Neuronal stem cell (in vitro differentiated cells): Measurements from ENCODE around the gene TNFRSF25.

Experiments used
- DNase-seq: peaks from one replicate; pipeline ENCODE4 v3.0.0-alpha.2; 2013; ENCODE audit warnings: low spot score
- H2AFZ ChIP-seq: one replicate; pipeline ENCODE4 v1.6.1; 2013; ENCODE audit warnings: mild to moderate bottlenecking, low read length, inconsistent platforms
- H2AK5ac ChIP-seq: 2 replicates; pipeline ENCODE4 v1.6.1; 2013; ENCODE audit warnings: low read depth, mild to moderate bottlenecking, inconsistent platforms, low read length, moderate library complexity, mixed read lengths
- H2BK120ac ChIP-seq: 2 replicates; pipeline ENCODE4 v1.6.1; 2013; ENCODE audit warnings: low read depth, mild to moderate bottlenecking, inconsistent platforms, low read length, moderate library complexity, mixed read lengths
- H2BK12ac ChIP-seq: one replicate; pipeline ENCODE4 v1.6.1; 2013; ENCODE audit warnings: low read length, inconsistent platforms
- H2BK15ac ChIP-seq: 2 replicates; pipeline ENCODE4 v1.6.1; 2013; ENCODE audit warnings: mild to moderate bottlenecking, low read length, inconsistent platforms, mixed read lengths
- H2BK5ac ChIP-seq: one replicate; pipeline ENCODE4 v1.6.1; 2013; ENCODE audit warnings: inconsistent platforms, mild to moderate bottlenecking, low read length, moderate library complexity
- H3K14ac ChIP-seq: one replicate; pipeline ENCODE4 v1.6.1; 2013; ENCODE audit warnings: low read length, inconsistent platforms
- H3K18ac ChIP-seq: 2 replicates; pipeline ENCODE4 v1.6.1; 2013; ENCODE audit warnings: low read length, inconsistent platforms
- H3K23ac ChIP-seq: 2 replicates; pipeline ENCODE4 v1.6.1; 2013; ENCODE audit warnings: low read depth, mild to moderate bottlenecking, mixed read lengths, low read length, inconsistent platforms; ENCODE audit not compliant: poor library complexity
- H3K27ac ChIP-seq: replicated peaks from 3 replicates; pipeline ENCODE4 v1.5.1; 2013; ENCODE audit warnings: low read length, inconsistent platforms
- H3K27me3 ChIP-seq, 3 experiments: 2 replicates each; pipeline ENCODE4 v1.6.1; 2013; ENCODE audit warnings: low read length in 3 of 3, mild to moderate bottlenecking in 2 of 3, inconsistent platforms in 1 of 3, low read depth in 1 of 3, mixed read lengths in 1 of 3, moderate library complexity in 1 of 3; ENCODE audit not compliant: control insufficient read depth in 3 of 3, insufficient read depth in 3 of 3
- H3K36me3 ChIP-seq, 2 donors: replicated peaks in 1 of 2; 2 replicates each; pipeline ENCODE4 v1.6.1; 2013; ENCODE audit warnings: low read length in 2 of 2; ENCODE audit not compliant: control insufficient read depth in 2 of 2, insufficient read depth in 2 of 2
- H3K4ac ChIP-seq: 2 replicates; pipeline ENCODE4 v1.6.1; 2013; ENCODE audit warnings: inconsistent platforms, mild to moderate bottlenecking, low read length, moderate library complexity
- H3K4me1 ChIP-seq, 2 donors: 1 replicate in 1 of 2; 2 replicates in 1 of 2; pipeline ENCODE4 v1.6.1; 2013; ENCODE audit warnings: low read length in 2 of 2, low read depth in 1 of 2; ENCODE audit not compliant: control insufficient read depth in 2 of 2, insufficient read depth in 1 of 2
- H3K4me2 ChIP-seq: one replicate; pipeline ENCODE4 v1.6.1; 2013; ENCODE audit warnings: mild to moderate bottlenecking, low read length, inconsistent platforms; ENCODE audit not compliant: insufficient read depth, poor library complexity, severe bottlenecking
- H3K4me3 ChIP-seq, 2 donors: 2 replicates each; pipeline ENCODE4 v1.5.1; 2013; ENCODE audit warnings: low read length in 2 of 2, mild to moderate bottlenecking in 2 of 2, inconsistent platforms in 1 of 2, moderate library complexity in 1 of 2
- H3K79me1 ChIP-seq: one replicate; pipeline ENCODE4 v1.6.1; 2013; ENCODE audit warnings: low read depth, mild to moderate bottlenecking, inconsistent platforms, low read length, moderate library complexity
- H3K9ac ChIP-seq: one replicate; pipeline ENCODE4 v1.6.1; 2013; ENCODE audit warnings: mild to moderate bottlenecking, low read depth, low read length, inconsistent platforms; ENCODE audit not compliant: poor library complexity
- H3K9me3 ChIP-seq, 2 donors: replicated peaks in 1 of 2; 2 replicates each; pipeline versions ENCODE3 to v1.6.1; 2013; ENCODE audit warnings: low read length in 2 of 2, mild to moderate bottlenecking in 2 of 2, inconsistent platforms in 1 of 2, low read depth in 1 of 2, mixed read lengths in 1 of 2, moderate library complexity in 1 of 2; ENCODE audit not compliant: control insufficient read depth in 2 of 2, insufficient read depth in 1 of 2
- H4K8ac ChIP-seq: one replicate; pipeline ENCODE4 v1.6.1; 2013; ENCODE audit warnings: low read depth, mild to moderate bottlenecking, inconsistent platforms, low read length, moderate library complexity
- H4K91ac ChIP-seq: one replicate; pipeline ENCODE4 v1.6.1; 2013; ENCODE audit warnings: low read length, low read depth, mild to moderate bottlenecking, inconsistent platforms; ENCODE audit not compliant: poor library complexity
- WGBS, 2 donors: extraction: QIAGEN DNeasy Blood & Tissue Kit; methylation state at CpG; one replicate each; pipeline ENCODE4 v1.1.7; 2013; ENCODE audit warnings: missing lambda C conversion rate in 2 of 2, mixed read lengths in 1 of 2; ENCODE audit not compliant: insufficient read length in 2 of 2, insufficient replicate concordance in 1 of 2; ENCODE audit errors: extremely low coverage in 2 of 2; 5-methylcytosine and 5-hydroxymethylcytosine counted together

TNFRSF25 gene

DNA sequence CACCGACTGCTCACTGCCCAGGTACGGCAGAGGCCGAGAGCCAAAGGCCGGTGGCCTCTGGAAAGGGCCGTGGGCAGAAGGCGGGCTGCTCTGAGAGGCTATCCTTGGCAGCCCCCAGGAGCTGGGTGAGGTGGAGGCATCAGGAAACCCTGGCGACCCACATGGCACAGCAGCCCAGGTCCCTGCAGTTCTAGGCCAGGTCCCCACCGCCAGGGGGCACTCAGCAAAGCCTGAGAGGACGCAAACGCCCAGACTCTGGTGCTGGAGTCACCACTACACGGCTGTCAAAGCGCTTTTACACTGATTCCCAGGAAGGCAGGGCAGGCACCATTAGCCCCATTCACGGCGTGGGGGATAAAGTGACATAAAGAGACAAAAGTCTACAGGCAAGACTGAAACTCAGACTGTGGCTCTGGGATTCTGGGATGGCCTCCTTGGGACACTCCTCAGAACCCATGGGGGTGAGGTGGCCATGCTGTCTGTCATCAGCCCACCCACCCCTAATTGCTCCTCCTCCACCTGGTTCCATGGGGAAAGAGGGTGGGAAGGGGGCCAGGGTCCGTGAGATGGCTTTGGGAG lies 20.5 kb upstream of the TNFRSF25 start:
- no peak overlapping the region for H3K9ac ChIP-seq

DNA sequence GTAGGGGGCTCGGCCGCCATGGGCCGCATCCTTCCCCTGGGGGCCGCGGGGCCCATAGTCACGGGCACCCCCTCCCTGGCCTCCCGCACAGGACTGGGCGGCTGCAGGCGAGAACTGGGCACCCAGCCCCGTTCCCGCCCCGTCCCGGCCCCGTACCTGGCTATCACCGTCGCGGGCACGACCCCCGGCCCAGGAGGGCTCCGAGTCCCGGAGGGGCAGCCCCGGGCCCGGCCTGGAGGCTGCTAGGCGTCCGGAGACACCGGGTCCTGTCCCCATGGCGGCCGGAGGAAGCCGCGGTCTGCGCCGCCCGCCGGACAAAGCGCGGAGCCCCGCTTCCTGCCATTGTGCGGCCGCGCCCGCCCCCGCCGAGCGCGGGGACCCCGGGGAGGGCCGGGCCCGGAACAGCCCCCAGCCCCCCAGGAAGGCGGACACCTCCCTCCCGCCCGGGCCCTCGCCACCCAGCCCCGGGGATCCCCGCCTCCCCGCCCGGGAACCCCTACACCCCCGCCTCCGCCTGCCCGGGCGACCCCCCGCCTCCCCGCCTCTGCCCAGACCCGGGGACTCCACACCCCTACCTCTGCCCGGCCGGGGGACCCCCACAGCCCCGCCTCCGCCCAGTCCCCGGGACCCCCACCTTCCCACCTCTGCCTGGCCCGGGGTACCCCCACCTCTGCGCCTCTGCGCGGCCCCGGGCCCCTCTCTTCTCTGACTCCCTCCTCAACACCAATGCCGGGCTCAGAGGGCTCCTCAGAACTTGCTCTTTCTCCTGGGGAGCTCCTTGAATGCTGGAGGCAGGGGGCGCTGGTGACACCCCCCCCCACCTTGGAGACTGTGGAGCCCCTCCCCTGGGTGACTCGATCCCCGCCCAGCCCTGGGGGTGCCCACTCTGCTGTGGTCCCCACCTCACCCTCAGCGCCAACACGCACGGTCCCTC lies 19.5 kb upstream of the TNFRSF25 start:
- H3K4me2 ChIP-seq = peak overlapping the region; percentile 95
- peak overlapping the region; percentile 88 for H2AK5ac ChIP-seq
- peak overlapping the region; percentile 67 for H2BK12ac ChIP-seq
- H4K91ac ChIP-seq = peak overlapping the region; percentile 100
- H3K4ac ChIP-seq = peak overlapping the region; percentile 41
- no peaks in the 10 kb centered on the region for H3K9me3 ChIP-seq
- H3K18ac ChIP-seq = peak overlapping the region; percentile 99
- H2BK15ac ChIP-seq = peak overlapping the region; percentile 100
- H3K27ac ChIP-seq = no peak overlapping the region
- H2BK120ac ChIP-seq = peak overlapping the region; percentile 83
- H3K4me1 ChIP-seq = peaks cover 13 to 22% of the 10 kb centered on the region in 2 donors
- H3K36me3 ChIP-seq = peaks cover 0 to 6% of the 10 kb centered on the region in 2 donors
- peak overlapping the region; percentile 75 for H3K23ac ChIP-seq
- H2AFZ ChIP-seq = peak overlapping the region; percentile 93
- H3K14ac ChIP-seq = peak overlapping the region; percentile 86
- peak overlapping the region; percentile 94 for H2BK5ac ChIP-seq
- H3K4me3 ChIP-seq = peak overlapping the region; percentile 62 to 89
- H3K9ac ChIP-seq = peak overlapping the region; percentile 95
- no peak for DNase-seq
- no peak overlapping the region for H4K8ac ChIP-seq
- no CpG with 5 or more reads among the region's 80 CpGs for WGBS, 2 donors
- H3K79me1 ChIP-seq = peaks cover 2% of the 10 kb centered on the region
- H3K27me3 ChIP-seq = no peaks in the 10 kb centered on the region

More for the DNA sequence above, 20.5 kb upstream of the TNFRSF25 start:
- peak overlapping the region; percentile 68 for H2BK15ac ChIP-seq
- H3K36me3 ChIP-seq = peaks cover 0 to 6% of the 10 kb centered on the region in 2 donors
- peak overlapping the region; percentile 64 for H3K14ac ChIP-seq
- H2BK5ac ChIP-seq = no peak overlapping the region
- H3K4me2 ChIP-seq = peak overlapping the region; percentile 95
- H3K9me3 ChIP-seq = no peaks in the 10 kb centered on the region
- peak overlapping the region; percentile 93 for H2AFZ ChIP-seq
- peak; percentile 88 for DNase-seq
- no peak overlapping the region for H3K23ac ChIP-seq
- peak overlapping the region; percentile 62 to 71 for H3K4me3 ChIP-seq
- peak overlapping the region; percentile 93 for H3K18ac ChIP-seq
- H4K8ac ChIP-seq = no peak overlapping the region
- peaks cover 2% of the 10 kb centered on the region for H3K79me1 ChIP-seq
- H3K4me1 ChIP-seq = peaks cover 15 to 22% of the 10 kb centered on the region in 2 donors
- no CpG with 5 or more reads among the region's 15 CpGs for WGBS, 2 donors
- no peak overlapping the region for H3K27ac ChIP-seq
- peak overlapping the region; percentile 83 for H2BK120ac ChIP-seq
- no peak overlapping the region for H2BK12ac ChIP-seq
- H3K27me3 ChIP-seq = no peaks in the 10 kb centered on the region
- no peak overlapping the region for H3K4ac ChIP-seq
- H2AK5ac ChIP-seq = peak overlapping the region; percentile 88
- H4K91ac ChIP-seq = no peak overlapping the region

DNA sequence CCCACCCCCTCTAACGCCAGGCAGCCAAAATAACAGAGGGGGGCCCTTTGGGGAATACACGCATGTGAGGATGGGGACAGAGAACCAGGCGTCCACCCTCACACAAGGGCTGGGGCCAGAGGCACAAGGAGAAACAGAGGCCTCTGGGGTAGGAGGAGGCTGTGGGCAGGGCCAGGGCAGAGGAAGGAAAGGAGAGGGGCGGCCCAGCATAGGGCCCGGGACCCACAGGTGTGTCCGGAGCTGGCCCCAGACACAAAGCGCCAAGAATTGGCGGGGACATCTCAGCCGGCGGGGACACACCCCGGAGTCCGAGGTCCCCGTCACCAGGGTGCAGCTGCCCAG lies 18.8 kb upstream of the TNFRSF25 start:
- no peak overlapping the region for H3K27ac ChIP-seq
- H3K14ac ChIP-seq = peak overlapping the region; percentile 86
- H3K79me1 ChIP-seq = peaks cover 2% of the 10 kb centered on the region
- H3K9me3 ChIP-seq = no peaks in the 10 kb centered on the region
- no CpG with 5 or more reads among the region's 13 CpGs for WGBS, 2 donors
- H3K23ac ChIP-seq = peak overlapping the region; percentile 67
- no peak for DNase-seq
- peaks cover 12 to 19% of the 10 kb centered on the region in 2 donors for H3K4me1 ChIP-seq
- no peaks in the 10 kb centered on the region for H3K27me3 ChIP-seq
- H3K4me3 ChIP-seq = peak overlapping the region; percentile 62 to 89
- H2BK5ac ChIP-seq = peak overlapping the region; percentile 94
- peak overlapping the region; percentile 95 for H3K4me2 ChIP-seq
- peak overlapping the region; percentile 100 for H4K91ac ChIP-seq
- peak overlapping the region; percentile 83 for H2BK120ac ChIP-seq
- H3K18ac ChIP-seq = peak overlapping the region; percentile 99
- peak overlapping the region; percentile 88 for H2AK5ac ChIP-seq
- peak overlapping the region; percentile 67 for H2BK12ac ChIP-seq
- H3K36me3 ChIP-seq = peaks cover 0 to 6% of the 10 kb centered on the region in 2 donors
- H2BK15ac ChIP-seq = peak overlapping the region; percentile 100
- peak overlapping the region; percentile 41 for H3K4ac ChIP-seq
- peak overlapping the region; percentile 93 for H2AFZ ChIP-seq
- peak overlapping the region; percentile 95 for H3K9ac ChIP-seq
- no peak overlapping the region for H4K8ac ChIP-seq

DNA sequence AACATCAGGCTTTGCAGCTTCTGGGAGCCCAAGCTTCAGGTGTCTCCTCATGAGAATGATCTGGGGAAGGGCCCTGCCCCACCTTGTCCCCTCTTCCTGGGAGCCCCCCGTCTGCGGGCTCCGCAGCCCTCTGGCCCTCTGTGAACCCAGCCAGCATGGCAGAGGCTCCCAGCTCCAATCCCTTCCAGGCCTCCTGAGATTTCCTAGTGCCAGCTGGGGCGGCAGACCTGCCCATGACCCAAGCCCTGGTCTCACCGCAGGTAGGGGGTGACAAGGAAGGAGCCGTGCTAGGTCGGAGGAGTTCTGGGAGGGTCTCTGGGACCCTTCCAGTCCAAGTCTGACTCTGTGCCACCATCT lies 17.8 kb upstream of the TNFRSF25 start:
- H3K18ac ChIP-seq = no peak overlapping the region

More for the DNA sequence above, 17.8 kb upstream of the TNFRSF25 start:
- no peak for DNase-seq
- H3K9me3 ChIP-seq = no peaks in the 10 kb centered on the region
- H3K4me2 ChIP-seq = no peak overlapping the region
- H3K14ac ChIP-seq = no peak overlapping the region
- no peak overlapping the region for H2BK12ac ChIP-seq
- H2AK5ac ChIP-seq = peak overlapping the region; percentile 88
- no CpG with 5 or more reads among the region's 7 CpGs for WGBS, 2 donors
- H4K91ac ChIP-seq = no peak overlapping the region
- no peak overlapping the region for H3K27ac ChIP-seq
- no peak overlapping the region for H3K9ac ChIP-seq
- H2AFZ ChIP-seq = no peak overlapping the region
- H3K23ac ChIP-seq = peak overlapping the region; percentile 75
- H3K4ac ChIP-seq = no peak overlapping the region
- H3K36me3 ChIP-seq = peaks cover 0 to 6% of the 10 kb centered on the region in 2 donors
- peaks cover 12 to 15% of the 10 kb centered on the region in 2 donors for H3K4me1 ChIP-seq
- no peak overlapping the region for H2BK15ac ChIP-seq
- peaks cover 2% of the 10 kb centered on the region for H3K79me1 ChIP-seq
- no peaks in the 10 kb centered on the region for H3K27me3 ChIP-seq
- H2BK120ac ChIP-seq = no peak overlapping the region
- H4K8ac ChIP-seq = no peak overlapping the region
- H2BK5ac ChIP-seq = no peak overlapping the region
- H3K4me3 ChIP-seq = no peak overlapping the region
